Measurements from ENCODE around the gene REC8.

DNA sequence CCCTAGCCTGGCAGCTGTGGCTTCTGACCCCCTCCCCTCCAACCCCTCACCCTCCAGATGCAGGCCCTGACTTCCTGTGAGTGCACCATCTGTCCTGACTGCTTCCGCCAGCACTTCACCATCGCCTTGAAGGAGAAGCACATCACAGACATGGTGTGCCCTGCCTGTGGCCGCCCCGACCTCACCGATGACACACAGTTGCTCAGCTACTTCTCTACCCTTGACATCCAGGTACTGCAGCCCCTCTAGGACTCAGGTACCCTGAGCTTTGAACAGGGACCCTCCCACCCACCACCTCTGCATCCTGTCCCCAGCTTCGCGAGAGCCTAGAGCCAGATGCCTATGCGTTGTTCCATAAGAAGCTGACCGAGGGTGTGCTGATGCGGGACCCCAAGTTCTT, 16.8 kb upstream of the REC8 start:
- TF ChIP-seq, protein P1, sequence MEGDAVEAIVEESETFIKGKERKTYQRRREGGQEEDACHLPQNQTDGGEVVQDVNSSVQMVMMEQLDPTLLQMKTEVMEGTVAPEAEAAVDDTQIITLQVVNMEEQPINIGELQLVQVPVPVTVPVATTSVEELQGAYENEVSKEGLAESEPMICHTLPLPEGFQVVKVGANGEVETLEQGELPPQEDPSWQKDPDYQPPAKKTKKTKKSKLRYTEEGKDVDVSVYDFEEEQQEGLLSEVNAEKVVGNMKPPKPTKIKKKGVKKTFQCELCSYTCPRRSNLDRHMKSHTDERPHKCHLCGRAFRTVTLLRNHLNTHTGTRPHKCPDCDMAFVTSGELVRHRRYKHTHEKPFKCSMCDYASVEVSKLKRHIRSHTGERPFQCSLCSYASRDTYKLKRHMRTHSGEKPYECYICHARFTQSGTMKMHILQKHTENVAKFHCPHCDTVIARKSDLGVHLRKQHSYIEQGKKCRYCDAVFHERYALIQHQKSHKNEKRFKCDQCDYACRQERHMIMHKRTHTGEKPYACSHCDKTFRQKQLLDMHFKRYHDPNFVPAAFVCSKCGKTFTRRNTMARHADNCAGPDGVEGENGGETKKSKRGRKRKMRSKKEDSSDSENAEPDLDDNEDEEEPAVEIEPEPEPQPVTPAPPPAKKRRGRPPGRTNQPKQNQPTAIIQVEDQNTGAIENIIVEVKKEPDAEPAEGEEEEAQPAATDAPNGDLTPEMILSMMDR (IDR thresholded peaks at IDR 0.05; ENCODE audit: borderline replicate concordance, extremely low read depth, low read length, poor library complexity, severe bottlenecking), result no peak
- TF ChIP-seq EZH2 (IDR thresholded peaks at IDR 0.05; ENCODE audit: borderline replicate concordance, low read depth, low read length, severe bottlenecking), result no peak

All from DND-41 (cell line).